ENCODE data around the gene A1CF.

GRCh38 chr10:50830066-50830465, 55.4 kb downstream of the A1CF start:
- TF ChIP-seq ESRRA (IDR thresholded peaks at IDR 0.05; ENCODE audit: low read length) (no peak), TAF1 (IDR thresholded peaks at IDR 0.05; ENCODE audit: borderline replicate concordance, low read depth, low read length) (no peak), ZZZ3 (IDR thresholded peaks at IDR 0.05; ENCODE audit: control insufficient read depth, insufficient read length, low read depth) (no peak), YBX1 (IDR thresholded peaks at IDR 0.05) (no peak), POLR2AphosphoS5 (IDR thresholded peaks at IDR 0.05; ENCODE audit: low read length) (no peak)
- TF ChIP-seq, protein P1, sequence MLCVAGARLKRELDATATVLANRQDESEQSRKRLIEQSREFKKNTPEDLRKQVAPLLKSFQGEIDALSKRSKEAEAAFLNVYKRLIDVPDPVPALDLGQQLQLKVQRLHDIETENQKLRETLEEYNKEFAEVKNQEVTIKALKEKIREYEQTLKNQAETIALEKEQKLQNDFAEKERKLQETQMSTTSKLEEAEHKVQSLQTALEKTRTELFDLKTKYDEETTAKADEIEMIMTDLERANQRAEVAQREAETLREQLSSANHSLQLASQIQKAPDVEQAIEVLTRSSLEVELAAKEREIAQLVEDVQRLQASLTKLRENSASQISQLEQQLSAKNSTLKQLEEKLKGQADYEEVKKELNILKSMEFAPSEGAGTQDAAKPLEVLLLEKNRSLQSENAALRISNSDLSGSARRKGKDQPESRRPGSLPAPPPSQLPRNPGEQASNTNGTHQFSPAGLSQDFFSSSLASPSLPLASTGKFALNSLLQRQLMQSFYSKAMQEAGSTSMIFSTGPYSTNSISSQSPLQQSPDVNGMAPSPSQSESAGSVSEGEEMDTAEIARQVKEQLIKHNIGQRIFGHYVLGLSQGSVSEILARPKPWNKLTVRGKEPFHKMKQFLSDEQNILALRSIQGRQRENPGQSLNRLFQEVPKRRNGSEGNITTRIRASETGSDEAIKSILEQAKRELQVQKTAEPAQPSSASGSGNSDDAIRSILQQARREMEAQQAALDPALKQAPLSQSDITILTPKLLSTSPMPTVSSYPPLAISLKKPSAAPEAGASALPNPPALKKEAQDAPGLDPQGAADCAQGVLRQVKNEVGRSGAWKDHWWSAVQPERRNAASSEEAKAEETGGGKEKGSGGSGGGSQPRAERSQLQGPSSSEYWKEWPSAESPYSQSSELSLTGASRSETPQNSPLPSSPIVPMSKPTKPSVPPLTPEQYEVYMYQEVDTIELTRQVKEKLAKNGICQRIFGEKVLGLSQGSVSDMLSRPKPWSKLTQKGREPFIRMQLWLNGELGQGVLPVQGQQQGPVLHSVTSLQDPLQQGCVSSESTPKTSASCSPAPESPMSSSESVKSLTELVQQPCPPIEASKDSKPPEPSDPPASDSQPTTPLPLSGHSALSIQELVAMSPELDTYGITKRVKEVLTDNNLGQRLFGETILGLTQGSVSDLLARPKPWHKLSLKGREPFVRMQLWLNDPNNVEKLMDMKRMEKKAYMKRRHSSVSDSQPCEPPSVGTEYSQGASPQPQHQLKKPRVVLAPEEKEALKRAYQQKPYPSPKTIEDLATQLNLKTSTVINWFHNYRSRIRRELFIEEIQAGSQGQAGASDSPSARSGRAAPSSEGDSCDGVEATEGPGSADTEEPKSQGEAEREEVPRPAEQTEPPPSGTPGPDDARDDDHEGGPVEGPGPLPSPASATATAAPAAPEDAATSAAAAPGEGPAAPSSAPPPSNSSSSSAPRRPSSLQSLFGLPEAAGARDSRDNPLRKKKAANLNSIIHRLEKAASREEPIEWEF (IDR thresholded peaks at IDR 0.05; ENCODE audit: insufficient replicate concordance, low read depth, low read length) = no peak

Measured in GM12878 (cell line).